ENCODE results near the gene ARHGEF7. TPM values are rescaled to one million over a fixed set of nuclear protein-coding genes. Genes with fewer than 3 reads are reported as not detected.

The ARHGEF7 gene
- total RNA-seq, 2 donors from 2014 or later = 117 to 152 TPM

GRCh38 chr13:111228262-111229144 lies 113.4 kb downstream of the ARHGEF7 start:
- Histone ChIP-seq H3K27ac (peak overlapping the region; percentile 75 to 76), H3K27me3 (replicated peaks; ENCODE audit: insufficient read depth) (no peaks in the 10 kb centered on the region), H3K4me1 (ENCODE audit: control insufficient read depth in 1 of 2, low read depth in 2 of 2) (peaks cover 21 to 69% of the 10 kb centered on the region in 2 donors), H3K36me3 (peaks cover 3% of the 10 kb centered on the region), H3K9me3 (no peaks in the 10 kb centered on the region), H3K4me3 (peak overlapping the region; percentile 54)
- peak; percentile 67 for DNase-seq (ENCODE audit: low spot score)
- ATAC-seq (ENCODE audit: insufficient number of reproducible peaks, low FRiP score, low read depth) = peak; percentile 91
- TF ChIP-seq CTCF (IDR thresholded peaks at IDR 0.05) = no peak

DNA sequence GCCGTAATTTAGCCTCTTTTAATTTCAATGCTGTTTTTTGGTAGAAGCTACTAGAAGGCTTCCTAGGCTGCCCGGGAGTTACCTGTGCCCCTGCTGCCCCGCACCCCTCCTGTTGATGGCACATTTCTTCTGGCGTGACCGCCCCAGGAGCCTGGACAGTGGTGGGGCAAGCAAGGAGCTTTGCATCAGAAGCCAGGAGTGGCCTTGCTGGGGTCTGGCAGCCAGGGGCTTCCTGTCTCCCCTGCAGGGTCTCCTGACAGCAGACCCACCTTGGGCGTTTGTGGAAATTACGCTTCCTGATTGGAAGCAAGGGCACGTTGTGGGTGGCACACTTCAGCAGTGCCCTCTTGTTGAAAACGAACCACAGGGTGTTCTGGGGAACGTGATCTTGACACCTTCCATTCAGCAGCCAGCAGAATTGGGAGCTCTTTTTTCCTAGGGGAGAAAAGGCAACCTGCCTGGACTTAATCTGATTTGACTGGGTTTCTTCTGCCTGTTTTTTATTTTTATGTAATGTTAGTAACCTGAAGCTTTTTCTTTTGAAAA lies 115.3 kb downstream of the ARHGEF7 start:
- H3K4me1 ChIP-seq (ENCODE audit: control insufficient read depth in 1 of 2, low read depth in 2 of 2) = peaks cover 21 to 60% of the 10 kb centered on the region in 2 donors
- no peaks in the 10 kb centered on the region for H3K9me3 ChIP-seq
- peak overlapping the region; percentile 32 to 75 for H3K27ac ChIP-seq
- H3K36me3 ChIP-seq = peaks cover 10% of the 10 kb centered on the region
- no peak for TF ChIP-seq CTCF (IDR thresholded peaks at IDR 0.05)
- ATAC-seq (ENCODE audit: insufficient number of reproducible peaks, low FRiP score, low read depth) (no peak), DNase-seq (ENCODE audit: low spot score) (no peak)
- H3K4me3 ChIP-seq = no peak overlapping the region
- H3K27me3 ChIP-seq (replicated peaks; ENCODE audit: insufficient read depth) = no peaks in the 10 kb centered on the region

DNA sequence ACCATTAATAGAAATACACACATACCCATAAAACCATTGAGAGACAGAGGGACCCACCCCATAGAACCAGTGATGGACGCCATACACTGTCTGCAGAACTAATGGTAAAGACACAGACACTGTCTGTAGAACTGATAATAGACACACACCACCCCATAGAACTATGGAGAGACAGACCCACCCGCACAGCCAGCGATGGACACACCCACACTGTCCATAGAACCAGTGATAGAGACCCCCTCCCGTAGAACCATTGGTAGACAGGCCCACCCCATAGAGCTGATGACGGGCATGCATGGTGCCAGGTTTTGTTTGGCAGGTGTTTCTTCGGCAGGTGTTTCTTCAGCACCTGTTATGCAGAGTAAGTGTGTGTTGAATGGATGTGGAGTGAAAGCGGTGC lies 117.1 kb downstream of the ARHGEF7 start:
- Histone ChIP-seq H3K27me3 (replicated peaks; ENCODE audit: insufficient read depth) (no peaks in the 10 kb centered on the region), H3K9me3 (no peaks in the 10 kb centered on the region), H3K4me3 (no peak overlapping the region), H3K27ac (no peak overlapping the region), H3K36me3 (peaks cover 10% of the 10 kb centered on the region), H3K4me1 (ENCODE audit: control insufficient read depth in 1 of 2, low read depth in 2 of 2) (peaks cover 21 to 50% of the 10 kb centered on the region in 2 donors)
- ATAC-seq (ENCODE audit: insufficient number of reproducible peaks, low FRiP score, low read depth) (no peak), DNase-seq (ENCODE audit: low spot score) (no peak)
- TF ChIP-seq CTCF (IDR thresholded peaks at IDR 0.05) = no peak

GRCh38 chr13:111233080-111233479 lies 118.0 kb downstream of the ARHGEF7 start:
- TF ChIP-seq CTCF (IDR thresholded peaks at IDR 0.05) = no peak
- peaks cover 21 to 42% of the 10 kb centered on the region in 2 donors for H3K4me1 ChIP-seq (ENCODE audit: control insufficient read depth in 1 of 2, low read depth in 2 of 2)
- peaks cover 10% of the 10 kb centered on the region for H3K36me3 ChIP-seq
- no peaks in the 10 kb centered on the region for H3K9me3 ChIP-seq
- H3K27me3 ChIP-seq (replicated peaks; ENCODE audit: insufficient read depth) = no peaks in the 10 kb centered on the region
- no peak overlapping the region for H3K4me3 ChIP-seq
- H3K27ac ChIP-seq = peak overlapping the region in 1 of 2 donors; percentile 8
- DNase-seq (ENCODE audit: low spot score) (no peak), ATAC-seq (ENCODE audit: insufficient number of reproducible peaks, low FRiP score, low read depth) (no peak)

All from thoracic aorta (tissue), 2 donors.